HuH-7 (cell line): Measurements from ENCODE around the gene LTV1.

Experiments used
- DNase-seq: peaks from one replicate; pipeline ENCODE4 v3.0.0; 2011; ENCODE audit warnings: low spot score

Gene LTV1

DNA sequence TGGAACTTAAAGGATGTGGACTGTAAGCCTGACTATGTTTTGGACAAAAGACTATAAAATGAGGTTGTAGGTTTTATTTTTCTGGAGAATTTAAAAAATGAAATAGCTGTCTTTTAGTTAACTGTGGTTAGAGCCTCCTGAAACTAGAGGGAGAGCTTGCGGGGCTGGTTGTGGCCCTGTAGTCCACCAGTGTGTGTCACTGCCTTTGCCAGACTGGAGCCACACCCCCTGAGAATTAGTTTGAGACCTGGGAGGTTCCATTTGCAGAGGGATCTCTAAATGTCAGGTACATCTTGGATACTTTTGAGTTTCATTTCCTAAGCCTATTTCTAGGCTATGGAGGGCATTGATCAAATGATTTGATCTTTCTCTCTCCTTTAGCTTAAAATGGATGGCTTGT lies 42.0 kb downstream of the LTV1 start:
- no peak for DNase-seq

DNA sequence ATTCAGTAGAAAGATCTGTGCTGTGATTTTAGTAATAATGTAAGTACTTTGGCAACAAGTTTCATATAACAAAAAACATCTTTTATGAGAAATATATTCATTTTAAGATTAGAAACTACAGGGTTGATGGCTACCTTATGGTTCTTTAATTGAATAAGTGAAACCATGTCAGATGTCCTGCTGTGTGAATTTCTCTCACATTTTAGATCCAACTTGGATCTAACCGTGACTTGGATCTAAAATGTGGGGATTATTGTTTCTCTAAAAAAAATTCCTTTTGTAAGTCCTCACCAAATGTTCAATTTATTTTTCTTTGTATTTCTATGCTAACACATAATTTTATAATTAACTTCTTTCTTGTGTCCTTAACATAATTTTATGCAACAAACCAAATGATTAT lies 51.5 kb downstream of the LTV1 start:
- no peak for DNase-seq

DNA sequence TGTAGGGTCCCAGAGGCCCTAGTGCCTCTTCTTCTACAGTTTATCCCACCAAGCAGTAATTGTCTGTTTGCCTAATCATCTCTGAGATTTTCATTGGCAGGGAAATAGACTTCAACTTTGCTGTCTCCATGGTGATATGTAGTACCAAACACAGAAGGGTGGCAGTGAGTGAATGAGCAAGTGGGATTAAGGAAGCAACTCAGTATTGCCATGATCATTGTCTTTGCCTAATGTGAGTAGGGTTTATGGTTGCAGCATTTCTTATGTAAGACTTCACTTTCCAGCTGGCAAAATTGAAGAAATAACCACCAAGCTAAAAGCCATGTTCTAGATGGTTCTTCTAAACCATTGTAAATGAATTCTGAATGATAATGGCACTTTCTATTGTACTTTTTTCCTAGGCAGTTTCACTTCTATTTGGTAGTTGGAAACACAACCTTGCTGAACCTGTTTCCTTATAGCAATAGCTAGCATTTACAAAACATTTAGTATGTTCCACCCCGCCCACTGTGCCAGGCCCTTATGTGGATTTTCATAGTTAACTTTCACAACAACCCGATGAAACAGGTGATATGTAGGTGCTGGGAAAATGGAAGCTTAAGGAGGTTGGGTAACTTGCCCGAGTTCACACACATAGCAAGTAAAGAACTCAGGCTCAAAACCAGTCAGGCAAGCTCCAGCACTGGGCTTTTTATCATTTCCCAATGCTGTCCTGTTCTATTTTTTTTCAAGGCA lies 53.2 kb downstream of the LTV1 start:
- no peak for DNase-seq

DNA sequence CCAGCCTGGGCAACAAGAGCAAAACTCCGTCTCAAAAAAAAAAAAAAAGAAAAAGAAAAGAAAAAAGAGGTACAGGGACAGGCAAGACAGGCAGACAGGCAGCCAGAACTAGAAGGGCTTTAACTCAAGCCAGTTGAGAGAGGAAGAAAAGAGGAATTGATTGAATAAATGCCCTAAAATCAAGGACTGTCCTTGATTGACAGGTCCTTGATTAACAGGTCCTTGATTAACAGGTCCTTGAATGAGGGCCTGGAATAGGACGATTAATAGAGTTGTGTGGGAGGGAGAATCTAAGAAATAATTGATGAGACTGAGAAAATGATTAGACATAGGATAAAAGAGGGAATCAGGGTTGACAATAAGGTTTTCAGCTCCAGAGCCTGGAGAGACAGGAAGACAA lies 57.2 kb downstream of the LTV1 start:
- DNase-seq: no peak

DNA sequence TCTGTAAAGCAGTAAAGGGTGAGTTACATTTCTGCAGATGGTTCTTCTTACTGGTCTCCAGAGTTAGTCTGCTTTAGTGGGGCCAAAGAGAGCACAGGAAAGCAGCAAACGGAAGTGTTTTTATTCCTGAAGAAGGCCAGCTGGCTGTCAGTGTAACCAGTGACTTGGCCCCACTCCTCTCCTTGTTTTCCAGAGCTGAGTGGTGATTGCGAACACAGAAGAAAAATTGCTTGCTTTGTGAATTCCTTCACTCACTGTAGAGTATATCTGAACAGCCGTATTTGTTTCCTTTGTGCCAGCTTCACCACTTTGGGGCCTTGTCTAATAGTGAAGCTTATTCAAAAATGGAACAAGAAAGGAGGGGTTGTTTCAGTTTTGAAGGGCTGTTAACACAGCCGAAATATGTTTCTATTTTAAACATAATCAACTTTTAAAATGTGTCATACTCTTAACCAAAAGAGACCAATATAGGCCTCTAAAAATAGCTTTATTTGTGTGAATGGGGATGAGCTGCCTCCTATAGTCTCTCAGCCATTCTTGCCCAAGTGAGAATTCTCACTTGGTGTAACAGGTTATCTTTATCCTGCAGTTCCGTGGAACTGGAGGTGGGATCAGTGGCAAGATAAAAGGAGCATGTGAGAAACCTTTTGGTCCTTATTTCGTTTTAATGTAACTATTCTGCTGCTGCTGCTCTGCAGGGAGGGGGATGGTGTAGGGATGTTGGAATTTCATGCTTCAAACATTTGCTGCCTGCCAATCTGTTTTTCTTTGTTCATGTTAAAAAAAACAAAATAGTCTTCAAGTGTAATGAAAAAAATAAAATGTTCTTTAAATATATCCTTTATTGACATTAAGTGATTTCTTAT lies 59.0 kb downstream of the LTV1 start:
- no peak for DNase-seq

DNA sequence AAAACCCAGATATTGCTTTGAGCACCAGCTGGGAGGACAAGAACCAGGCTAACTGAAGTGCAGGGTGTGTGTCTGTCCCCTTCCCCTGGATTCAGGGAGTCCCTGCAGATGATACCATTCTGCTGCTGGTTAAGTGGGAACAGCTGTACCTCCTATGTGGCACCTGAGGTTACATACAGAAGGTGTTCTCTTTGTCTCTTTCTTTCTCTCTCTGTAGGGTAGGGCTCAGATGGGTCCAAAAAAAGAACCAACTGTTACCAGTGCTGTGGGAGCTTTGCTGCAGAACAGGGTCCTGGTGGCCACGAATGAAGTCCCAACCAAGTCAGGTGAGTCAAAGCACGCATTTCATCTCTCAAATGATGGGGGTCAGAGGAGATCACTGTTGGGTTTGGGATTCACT lies 59.7 kb downstream of the LTV1 start:
- no peak for DNase-seq

DNA sequence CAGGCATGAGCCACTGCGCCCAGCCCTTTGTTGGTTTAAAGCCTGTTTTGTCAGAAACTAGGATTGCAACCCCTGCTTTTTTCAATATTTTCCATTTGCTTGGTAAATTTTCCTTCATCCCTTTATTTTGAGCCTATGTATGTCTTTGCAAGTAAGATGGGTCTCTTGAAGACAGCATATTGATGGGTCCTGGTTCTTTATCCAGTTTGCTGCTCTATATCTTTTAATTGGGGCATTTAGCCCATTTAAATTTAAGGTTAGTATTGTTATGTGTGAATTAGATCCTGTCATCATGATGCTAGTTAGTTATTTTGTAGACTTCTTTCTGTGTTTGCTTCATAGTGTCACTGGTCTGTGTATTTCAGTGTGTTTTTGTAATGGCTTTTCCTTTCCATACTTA lies 67.9 kb downstream of the LTV1 start:
- no peak for DNase-seq

DNA sequence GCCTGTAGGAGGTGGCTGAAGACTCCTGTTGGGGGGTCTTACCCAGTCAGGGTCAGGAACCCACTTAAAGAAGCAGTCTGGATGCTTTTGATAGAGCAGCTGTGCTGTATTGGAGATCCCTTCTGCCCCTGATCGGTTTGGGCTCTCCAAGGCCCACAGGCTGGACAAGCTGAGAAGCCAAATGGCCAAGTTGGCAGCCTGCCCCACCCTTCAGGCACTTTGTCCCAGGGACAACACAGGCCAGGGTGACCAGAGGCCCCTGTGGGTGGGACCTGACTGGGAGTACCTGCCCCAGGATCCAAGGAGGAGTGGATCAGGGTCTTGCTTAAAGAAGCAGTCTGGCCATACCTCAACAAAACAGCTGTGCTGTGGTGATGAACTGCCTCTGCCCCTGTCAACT lies 69.5 kb downstream of the LTV1 start:
- DNase-seq: no peak
